GM23338 (cell line): ENCODE data around the gene EXOC4. TPM values are rescaled to one million over a fixed set of nuclear protein-coding genes. Genes with fewer than 3 reads are reported as not detected.

Source experiments
- ATAC-seq: fragments of 200-7000 bp; cut with Tn5 transposase; 3 replicates; pipeline ENCODE4 v1.9.1; 2020
- DNase-seq: peaks from one replicate; pipeline ENCODE4 v3.0.0-alpha.2; 2015; ENCODE audit warnings: low spot score
- H2AFZ ChIP-seq: fragments of 200-600 bp; sonication (generic); 2 replicates; pipeline ENCODE4 v1.8.0; 2016; ENCODE audit warnings: antibody characterized with exemption, mild to moderate bottlenecking, moderate library complexity
- H3F3A ChIP-seq: fragments of 200-600 bp; sonication (generic); replicated peaks from 2 replicates; pipeline ENCODE4 v1.8.0; 2017; ENCODE audit warnings: antibody characterized with exemption, mixed run types, low read depth
- H3K27ac ChIP-seq: fragments of 200-600 bp; sonication (generic); 2 replicates; pipeline ENCODE4 v1.6.1; 2016; ENCODE audit warnings: low read depth
- H3K27me3 ChIP-seq: fragments of 200-600 bp; sonication (generic); 2 replicates; pipeline ENCODE4 v1.8.0; 2016; ENCODE audit warnings: mild to moderate bottlenecking, mixed run types, moderate library complexity; ENCODE audit not compliant: insufficient read depth
- H3K36me3 ChIP-seq: fragments of 200-600 bp; sonication (generic); 2 replicates; pipeline ENCODE4 v1.8.0; 2016; ENCODE audit warnings: mild to moderate bottlenecking; ENCODE audit not compliant: insufficient read depth
- H3K4me1 ChIP-seq: fragments of 200-600 bp; sonication (generic); 2 replicates; pipeline ENCODE4 v1.8.0; 2016; ENCODE audit warnings: mild to moderate bottlenecking, moderate library complexity; ENCODE audit not compliant: insufficient read depth
- H3K4me2 ChIP-seq: fragments of 200-600 bp; sonication (generic); 2 replicates; pipeline ENCODE4 v1.7.1; 2017; ENCODE audit warnings: mixed run types
- H3K4me3 ChIP-seq: fragments of 200-600 bp; sonication (generic); 2 replicates; pipeline ENCODE4 v1.6.1; 2016; ENCODE audit warnings: mixed run types
- H3K79me2 ChIP-seq: fragments of 200-600 bp; sonication (generic); replicated peaks from 2 replicates; pipeline ENCODE4 v1.8.0; 2017; ENCODE audit warnings: mild to moderate bottlenecking; ENCODE audit not compliant: insufficient read depth
- H3K9me2 ChIP-seq: fragments of 200-600 bp; sonication (generic); 2 replicates; pipeline ENCODE4 v1.8.0; 2017; ENCODE audit not compliant: insufficient read depth
- H4K20me1 ChIP-seq: fragments of 200-600 bp; sonication (generic); replicated peaks from 2 replicates; pipeline ENCODE4 v1.8.0; 2017; ENCODE audit warnings: mild to moderate bottlenecking; ENCODE audit not compliant: insufficient read depth
- H3K27ac Mint-ChIP-seq: 2 replicates; pipeline ENCODE4 v1.8.0; 2020; ENCODE audit warnings: inconsistent platforms, mild to moderate bottlenecking, moderate library complexity, mixed read lengths
- H3K27me3 Mint-ChIP-seq: 3 replicates; pipeline ENCODE4 v1.8.0; 2022; ENCODE audit warnings: low read depth, mild to moderate bottlenecking, moderate library complexity, mixed read lengths, inconsistent platforms; ENCODE audit not compliant: insufficient read depth, poor library complexity
- H3K36me3 Mint-ChIP-seq: 3 replicates; pipeline ENCODE4 v1.8.0; 2021; ENCODE audit warnings: low read depth, mild to moderate bottlenecking, inconsistent platforms, moderate library complexity, mixed read lengths
- H3K4me1 Mint-ChIP-seq: 3 replicates; pipeline ENCODE4 v1.8.0; 2020; ENCODE audit warnings: mild to moderate bottlenecking, inconsistent platforms, mixed read lengths
- H3K4me3 Mint-ChIP-seq: 3 replicates; pipeline ENCODE4 v1.8.0; 2021; ENCODE audit warnings: moderate library complexity, mild to moderate bottlenecking, inconsistent platforms, mixed read lengths
- H3K9me3 Mint-ChIP-seq: 3 replicates; pipeline ENCODE4 v1.8.0; 2020; ENCODE audit warnings: moderate library complexity, mild to moderate bottlenecking, inconsistent platforms, mixed read lengths
- EZH2 ChIP-seq: fragments of 200-600 bp; sonication (generic); IDR thresholded peaks from one replicate; pipeline ENCODE4 v1.8.0; 2017; ENCODE audit warnings: antibody characterized with exemption, mild to moderate bottlenecking, low read depth; ENCODE audit not compliant: unreplicated experiment
- JUNB ChIP-seq: IDR thresholded peaks from one replicate; pipeline ENCODE4 v1.6.1; 2016; ENCODE audit warnings: antibody characterized with exemption; ENCODE audit not compliant: unreplicated experiment
- NANOG ChIP-seq: IDR thresholded peaks from 2 replicates; pipeline ENCODE4 v1.6.1; 2016; ENCODE audit warnings: antibody characterized with exemption, borderline replicate concordance
- POLR2AphosphoS5 ChIP-seq: IDR thresholded peaks from 2 replicates; pipeline ENCODE4 v1.6.1; 2016; ENCODE audit warnings: antibody characterized with exemption, low read depth
- STAT1 ChIP-seq: IDR thresholded peaks from one replicate; pipeline ENCODE4 v1.6.1; 2016; ENCODE audit warnings: antibody characterized with exemption; ENCODE audit not compliant: unreplicated experiment
- ZNF114 ChIP-seq: fragments of 250-450 bp; sonication (Bioruptor Pico); IDR thresholded peaks from 2 replicates; pipeline ENCODE4 v1.5.0; 2020; ENCODE audit warnings: mild to moderate bottlenecking, moderate library complexity
- ZNF331 ChIP-seq: fragments of 250-450 bp; sonication (Bioruptor Pico); IDR thresholded peaks from 2 replicates; pipeline ENCODE4 v1.5.0; 2020; ENCODE audit warnings: low read depth, mild to moderate bottlenecking, moderate library complexity
- ZNF462 ChIP-seq: fragments of 250-450 bp; sonication (Bioruptor Pico); IDR thresholded peaks from 2 replicates; pipeline ENCODE4 v1.5.0; 2020; ENCODE audit warnings: mild to moderate bottlenecking, moderate library complexity
- polyA plus RNA-seq: library from polyadenylated mRNA; unstranded; fragments of >200 nt; fragmentation: Nextera tagmentation; extraction: Ambion mirVana; gene quantifications from 2 replicates; pipeline ENCODE4 v1.2.1, GENCODE V29; 2016
- total RNA-seq: library from RNA; depleted of rRNA; stranded (reverse); fragments of >200 nt; shearing (Covaris generic); gene quantifications from 2 replicates; pipeline ENCODE4 v1.2.3, GENCODE V29; 2014

EXOC4 gene
- total and polyA plus RNA-seq, 2 experiments from 2014 or later, result 37.5 to 52.7 TPM

GRCh38 chr7:133945497-133945896, 692.6 kb downstream of the EXOC4 start (continued):
- TF ChIP-seq ZNF462 (CRISPR knock-in tag) (no peak), EZH2 (no peak), STAT1 (no peak), ZNF331 (CRISPR knock-in tag) (no peak), POLR2AphosphoS5 (no peak), NANOG (no peak), JUNB (no peak), ZNF114 (no peak)

- Mint-ChIP-seq H3K27ac (no peak overlapping the region; the same call in 1 of the 2 replicates), H3K4me3 (no peak overlapping the region), H3K36me3 (no peaks in the 10 kb centered on the region), H3K9me3 (no peaks in the 10 kb centered on the region), H3K27me3 (no peaks in the 10 kb centered on the region), H3K4me1 (peaks cover 18% of the 10 kb centered on the region; the same call in 2 of the 3 replicates)
- no peaks in the 10 kb centered on the region for H3K36me3 ChIP-seq
- no peaks in the 10 kb centered on the region for H3K79me2 ChIP-seq
- ATAC-seq, result peak; percentile 41; the same call in 1 of the 3 replicates
- no peak for DNase-seq
- no peaks in the 10 kb centered on the region; the same call in 1 of the 2 replicates for H3K4me1 ChIP-seq
- H2AFZ ChIP-seq, result no peak overlapping the region
- H4K20me1 ChIP-seq, result no peaks in the 10 kb centered on the region
- H3F3A ChIP-seq, result no peaks in the 10 kb centered on the region
- no peak overlapping the region for H3K27ac ChIP-seq
- no peak overlapping the region for H3K4me2 ChIP-seq
- H3K27me3 ChIP-seq, result no peaks in the 10 kb centered on the region
- no peak overlapping the region for H3K4me3 ChIP-seq
- H3K9me2 ChIP-seq, result peaks cover 6% of the 10 kb centered on the region
- TF ChIP-seq JUNB, result no peak
- TF ChIP-seq ZNF462 (CRISPR knock-in tag), result no peak
Measured at GRCh38 chr7:133947458-133948254, 694.8 kb downstream of the EXOC4 start.
